HG02870 (cell line): ENCODE results near the gene POLR1B.
"Not testable (repeated sequence)": the region's sequence is repeated elsewhere in the genome, so short reads cannot be mapped to it uniquely, and the experiment has no call there.

Experiments
- ATAC-seq: cut with Tn5 transposase; IDR thresholded peaks from one replicate; pipeline ENCODE4 v1.9.1; 2021; ENCODE audit warnings: mild to moderate bottlenecking, moderate library complexity; ENCODE audit not compliant: unreplicated experiment

Gene POLR1B

GRCh38 chr2:112542123-112542983, at the start of gene POLR1B:
POLR1B (plus strand) TSS chr2:112542465; CDS start chr2:112542495, 30 bp downstream.
- ATAC-seq = peak; percentile 74

GRCh38 chr2:112493048-112493447, 49.2 kb upstream of the POLR1B start:
- no peak for ATAC-seq

- no peak for ATAC-seq
These were observed 48.2 kb upstream of the POLR1B start for GRCh38 chr2:112493858-112494648.

GRCh38 chr2:112494828-112495227, 47.4 kb upstream of the POLR1B start:
- no peak for ATAC-seq

GRCh38 chr2:112495878-112496277, 46.4 kb upstream of the POLR1B start:
- not testable (repeated sequence) for ATAC-seq

GRCh38 chr2:112500850-112501484, 41.3 kb upstream of the POLR1B start:
- ATAC-seq = not testable (repeated sequence)

- not testable (repeated sequence) for ATAC-seq
These were observed 32.8 kb upstream of the POLR1B start for GRCh38 chr2:112509239-112509998.

GRCh38 chr2:112516801-112517200, 25.5 kb upstream of the POLR1B start:
- ATAC-seq = no peak

- no peak for ATAC-seq
These were observed 23.5 kb upstream of the POLR1B start for GRCh38 chr2:112518807-112519206.

- no peak for ATAC-seq
These were observed 22.8 kb upstream of the POLR1B start for GRCh38 chr2:112519506-112519905.

- ATAC-seq = no peak
These were observed 22.0 kb upstream of the POLR1B start for GRCh38 chr2:112520234-112520783.

GRCh38 chr2:112523291-112523777, 18.9 kb upstream of the POLR1B start:
- no peak for ATAC-seq

GRCh38 chr2:112524276-112524675, 18.0 kb upstream of the POLR1B start:
- not testable (repeated sequence) for ATAC-seq

- no peak for ATAC-seq
These were observed 13.7 kb upstream of the POLR1B start for GRCh38 chr2:112528541-112528940.

- no peak for ATAC-seq
These were observed 12.5 kb upstream of the POLR1B start for GRCh38 chr2:112529757-112530156.

- no peak for ATAC-seq
These were observed 11.5 kb upstream of the POLR1B start for GRCh38 chr2:112530728-112531127.

- no peak for ATAC-seq
These were observed 7.4 kb upstream of the POLR1B start for GRCh38 chr2:112534826-112535225.

- ATAC-seq = not testable (repeated sequence)
These were observed 5.6 kb upstream of the POLR1B start for GRCh38 chr2:112536665-112537064.

GRCh38 chr2:112539306-112539705, 3.0 kb upstream of the POLR1B start:
- ATAC-seq = no peak

- ATAC-seq = no peak
These were observed 1.4 kb upstream of the POLR1B start for GRCh38 chr2:112540906-112541305.
